OCI-LY3 (cell line): ENCODE measurements around the gene COL4A4.

Experiments
- H2AFZ ChIP-seq: fragments of 200-600, 300-600 bp; shearing (Covaris generic); 2 replicates; pipeline ENCODE4 v1.6.0; 2014; ENCODE audit warnings: antibody characterized with exemption, low read depth, low read length
- H3K27ac ChIP-seq: fragments of 200-600, 300-600 bp; sonication (generic); 2 replicates; pipeline ENCODE4 v1.5.1; 2014; ENCODE audit warnings: mild to moderate bottlenecking, low read length, moderate library complexity, mixed read lengths
- H3K27me3 ChIP-seq: fragments of 200-600, 300-600 bp; sonication (generic); 2 replicates; pipeline ENCODE4 v1.6.1; 2014; ENCODE audit warnings: low read depth, low read length, mixed read lengths
- H3K36me3 ChIP-seq: fragments of 200-600, 300-600 bp; sonication (generic); replicated peaks from 2 replicates; pipeline ENCODE3; 2014; ENCODE audit warnings: low read depth, low read length, mixed read lengths
- H3K4me1 ChIP-seq: fragments of 300-600, 200-600 bp; sonication (generic); 2 replicates; pipeline ENCODE4 v1.6.1; 2014; ENCODE audit warnings: low read length, mixed read lengths
- H3K4me2 ChIP-seq: fragments of 200-600, 300-600 bp; sonication (generic); 2 replicates; pipeline ENCODE4 v1.6.1; 2014; ENCODE audit warnings: low read length, mixed read lengths
- H3K4me3 ChIP-seq: fragments of 300-600, 200-600 bp; sonication (generic); 2 replicates; pipeline ENCODE4 v1.5.1; 2014; ENCODE audit warnings: antibody characterized with exemption, mild to moderate bottlenecking, low read length, moderate library complexity
- H3K79me2 ChIP-seq: fragments of 300-600, 200-600 bp; shearing (Covaris generic); 2 replicates; pipeline ENCODE4 v1.6.1; 2014; ENCODE audit warnings: mild to moderate bottlenecking, low read length, mixed read lengths
- H3K9ac ChIP-seq: fragments of 300-600, 200-600 bp; shearing (Covaris generic); 2 replicates; pipeline ENCODE4 v1.6.0; 2014; ENCODE audit warnings: mild to moderate bottlenecking, low read length, moderate library complexity
- H3K9me3 ChIP-seq: fragments of 200-600, 300-600 bp; shearing (Covaris generic); 2 replicates; pipeline ENCODE4 v1.6.1; 2014; ENCODE audit warnings: low read length, mixed read lengths; ENCODE audit not compliant: insufficient read depth
- H4K20me1 ChIP-seq: fragments of 200-600, 300-600 bp; sonication (generic); 2 replicates; pipeline ENCODE4 v1.6.1; 2016; ENCODE audit warnings: low read length, mixed read lengths; ENCODE audit not compliant: insufficient read depth
- CTCF ChIP-seq: fragments of 200-600, 300-600 bp; sonication (generic); IDR thresholded peaks from 2 replicates; pipeline ENCODE4 v1.5.1; 2014; ENCODE audit warnings: antibody characterized with exemption, low read length, low read depth
- EZH2phosphoT487 ChIP-seq: fragments of 200-600 bp; shearing (Covaris generic); IDR thresholded peaks from 2 replicates; pipeline ENCODE4 v1.6.1; 2018; ENCODE audit warnings: antibody characterized with exemption, mixed run types, low read depth

COL4A4 gene

GRCh38 chr2:226969417-226970080, 194.5 kb downstream of the COL4A4 start:
- no peak overlapping the region for H3K9ac ChIP-seq
- H3K27me3 ChIP-seq = no peaks in the 10 kb centered on the region
- H3K27ac ChIP-seq = no peak overlapping the region
- H3K4me1 ChIP-seq = 0 out of 2 replicates have a peak, but pooled peaks cover 3% of the 10 kb centered on the region
- H3K36me3 ChIP-seq = no peaks in the 10 kb centered on the region
- H3K79me2 ChIP-seq = no peaks in the 10 kb centered on the region
- TF ChIP-seq CTCF (no peak), EZH2phosphoT487 (no peak)
- H3K4me2 ChIP-seq = no peak overlapping the region
- H3K9me3 ChIP-seq = no peaks in the 10 kb centered on the region
- H2AFZ ChIP-seq = no peak overlapping the region
- no peak overlapping the region for H3K4me3 ChIP-seq
- no peaks in the 10 kb centered on the region for H4K20me1 ChIP-seq

GRCh38 chr2:226965376-226965775, 198.6 kb downstream of the COL4A4 start:
- no peak overlapping the region for H2AFZ ChIP-seq
- no peak overlapping the region for H3K27ac ChIP-seq
- no peaks in the 10 kb centered on the region for H4K20me1 ChIP-seq
- TF ChIP-seq CTCF = no peak
- TF ChIP-seq EZH2phosphoT487 = no peak
- H3K4me1 ChIP-seq = 0 out of 2 replicates have a peak, but pooled peaks cover 3% of the 10 kb centered on the region
- no peak overlapping the region for H3K4me3 ChIP-seq
- no peak overlapping the region for H3K9ac ChIP-seq
- no peaks in the 10 kb centered on the region for H3K36me3 ChIP-seq
- no peaks in the 10 kb centered on the region for H3K27me3 ChIP-seq
- H3K4me2 ChIP-seq = no peak overlapping the region
- no peaks in the 10 kb centered on the region for H3K79me2 ChIP-seq
- no peaks in the 10 kb centered on the region for H3K9me3 ChIP-seq

GRCh38 chr2:226963528-226963927, 200.5 kb downstream of the COL4A4 start:
- Histone ChIP-seq H3K4me2 (no peak overlapping the region), H3K27ac (no peak overlapping the region), H4K20me1 (no peaks in the 10 kb centered on the region), H3K36me3 (no peaks in the 10 kb centered on the region), H3K27me3 (no peaks in the 10 kb centered on the region), H3K9ac (no peak overlapping the region), H3K4me3 (no peak overlapping the region), H2AFZ (no peak overlapping the region), H3K4me1 (no peaks in the 10 kb centered on the region), H3K79me2 (no peaks in the 10 kb centered on the region), H3K9me3 (no peaks in the 10 kb centered on the region)
- TF ChIP-seq EZH2phosphoT487 = no peak
- no peak for TF ChIP-seq CTCF

- no peaks in the 10 kb centered on the region for H3K79me2 ChIP-seq
- no peak overlapping the region for H3K4me2 ChIP-seq
- no peaks in the 10 kb centered on the region for H3K36me3 ChIP-seq
- no peak overlapping the region for H3K27ac ChIP-seq
- no peak overlapping the region for H2AFZ ChIP-seq
- no peaks in the 10 kb centered on the region for H4K20me1 ChIP-seq
- no peaks in the 10 kb centered on the region for H3K4me1 ChIP-seq
- no peaks in the 10 kb centered on the region for H3K27me3 ChIP-seq
- H3K9me3 ChIP-seq = no peaks in the 10 kb centered on the region
- TF ChIP-seq EZH2phosphoT487 = no peak
- TF ChIP-seq CTCF = no peak
- H3K9ac ChIP-seq = no peak overlapping the region
- no peak overlapping the region for H3K4me3 ChIP-seq
These were observed 201.7 kb downstream of the COL4A4 start for GRCh38 chr2:226962176-226962773.
